Stimulated activated CD8-positive, alpha-beta memory T cell treated with anti-CD3 and anti-CD28 coated beads, Interleukin-15, amount 100 ng/mL, for 1 hour (primary cell): ENCODE measurements around the gene EFCAB12.
A peak's percentile ranks its signal among the peaks of the same experiment; 100 is the strongest.
"Not testable (repeated sequence)": the region's sequence is repeated elsewhere in the genome, so short reads cannot be mapped to it uniquely, and the experiment has no call there.

Source experiments
- DNase-seq: peaks from one replicate; pipeline ENCODE4 v3.0.0-alpha.2; 2020; ENCODE audit warnings: low read depth

EFCAB12 gene

GRCh38 chr3:129419476-129419875 lies 9.0 kb downstream of the EFCAB12 start:
- no peak for DNase-seq

- no peak for DNase-seq
Measured at GRCh38 chr3:129418041-129418973, 10.1 kb downstream of the EFCAB12 start.

GRCh38 chr3:129417326-129417725 lies 11.1 kb downstream of the EFCAB12 start:
- DNase-seq: no peak

GRCh38 chr3:129416415-129416814 lies 12.0 kb downstream of the EFCAB12 start:
- DNase-seq: no peak

GRCh38 chr3:129415830-129416229 lies 12.6 kb downstream of the EFCAB12 start:
- DNase-seq: no peak

- no peak for DNase-seq
Measured at GRCh38 chr3:129415378-129415777, 13.1 kb downstream of the EFCAB12 start.

- no peak for DNase-seq
Measured at GRCh38 chr3:129413687-129414506, 14.5 kb downstream of the EFCAB12 start.

- not testable (repeated sequence) for DNase-seq
Measured at GRCh38 chr3:129413238-129413637, 15.2 kb downstream of the EFCAB12 start.

- no peak for DNase-seq
Measured at GRCh38 chr3:129412542-129413198, 15.8 kb downstream of the EFCAB12 start.

- DNase-seq: no peak
Measured at GRCh38 chr3:129410971-129411370, 17.5 kb downstream of the EFCAB12 start.

GRCh38 chr3:129409541-129409940 lies 18.9 kb downstream of the EFCAB12 start:
- no peak for DNase-seq

- no peak for DNase-seq
Measured at GRCh38 chr3:129404610-129405009, 23.8 kb downstream of the EFCAB12 start.

- DNase-seq: no peak
Measured at GRCh38 chr3:129404130-129404529, 24.3 kb downstream of the EFCAB12 start.

- DNase-seq: no peak
Measured at GRCh38 chr3:129403450-129403849, 25.0 kb downstream of the EFCAB12 start.

GRCh38 chr3:129402616-129403015 lies 25.8 kb downstream of the EFCAB12 start:
- no peak for DNase-seq

GRCh38 chr3:129402210-129402609 lies 26.2 kb downstream of the EFCAB12 start:
- DNase-seq: no peak

GRCh38 chr3:129399895-129400357 lies 28.5 kb downstream of the EFCAB12 start:
- DNase-seq: no peak

GRCh38 chr3:129399145-129399894 lies 29.1 kb downstream of the EFCAB12 start:
- DNase-seq: peak; percentile 47

GRCh38 chr3:129398803-129399144 lies 29.7 kb downstream of the EFCAB12 start:
- DNase-seq: peak; percentile 6

GRCh38 chr3:129393760-129394564 lies 34.5 kb downstream of the EFCAB12 start:
- DNase-seq: not testable (repeated sequence)

- no peak for DNase-seq
Measured at GRCh38 chr3:129393271-129393670, 35.2 kb downstream of the EFCAB12 start.
